BE2C (cell line): ENCODE data around the gene PTPRD.

Source experiments
- DNase-seq: peaks from one replicate; pipeline ENCODE4 v3.0.0-alpha.2; 2020
- H3K27me3 ChIP-seq: fragments of 250-450 bp; sonication (Bioruptor Pico); 2 replicates; pipeline ENCODE4 v1.5.1; 2020; ENCODE audit warnings: mild to moderate bottlenecking
- H3K36me3 ChIP-seq: fragments of 250-450 bp; sonication (Bioruptor Pico); 2 replicates; pipeline ENCODE4 v1.5.1; 2020; ENCODE audit warnings: mild to moderate bottlenecking
- H3K4me1 ChIP-seq: fragments of 250-450 bp; sonication (Bioruptor Pico); 2 replicates; pipeline ENCODE4 v1.5.1; 2020
- H3K4me3 ChIP-seq: 2 replicates; pipeline ENCODE4 v1.5.1; 2011; ENCODE audit warnings: low read depth, low read length
- H3K9me3 ChIP-seq: fragments of 250-450 bp; sonication (Bioruptor Pico); 2 replicates; pipeline ENCODE4 v1.5.1; 2020
- TF ChIP-seq, protein P1 (sequence below): IDR thresholded peaks from 2 replicates; pipeline ENCODE4 v1.5.1; 2012; ENCODE audit warnings: mild to moderate bottlenecking, low read depth, low read length

Gene PTPRD

GRCh38 chr9:8860086-8860485, 1752.7 kb downstream of the PTPRD start:
- DNase-seq, result no peak
- H3K36me3 ChIP-seq, result no peaks in the 10 kb centered on the region
- no peaks in the 10 kb centered on the region for H3K9me3 ChIP-seq
- TF ChIP-seq, protein P1, sequence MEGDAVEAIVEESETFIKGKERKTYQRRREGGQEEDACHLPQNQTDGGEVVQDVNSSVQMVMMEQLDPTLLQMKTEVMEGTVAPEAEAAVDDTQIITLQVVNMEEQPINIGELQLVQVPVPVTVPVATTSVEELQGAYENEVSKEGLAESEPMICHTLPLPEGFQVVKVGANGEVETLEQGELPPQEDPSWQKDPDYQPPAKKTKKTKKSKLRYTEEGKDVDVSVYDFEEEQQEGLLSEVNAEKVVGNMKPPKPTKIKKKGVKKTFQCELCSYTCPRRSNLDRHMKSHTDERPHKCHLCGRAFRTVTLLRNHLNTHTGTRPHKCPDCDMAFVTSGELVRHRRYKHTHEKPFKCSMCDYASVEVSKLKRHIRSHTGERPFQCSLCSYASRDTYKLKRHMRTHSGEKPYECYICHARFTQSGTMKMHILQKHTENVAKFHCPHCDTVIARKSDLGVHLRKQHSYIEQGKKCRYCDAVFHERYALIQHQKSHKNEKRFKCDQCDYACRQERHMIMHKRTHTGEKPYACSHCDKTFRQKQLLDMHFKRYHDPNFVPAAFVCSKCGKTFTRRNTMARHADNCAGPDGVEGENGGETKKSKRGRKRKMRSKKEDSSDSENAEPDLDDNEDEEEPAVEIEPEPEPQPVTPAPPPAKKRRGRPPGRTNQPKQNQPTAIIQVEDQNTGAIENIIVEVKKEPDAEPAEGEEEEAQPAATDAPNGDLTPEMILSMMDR, result no peak
- H3K4me3 ChIP-seq, result no peak overlapping the region
- H3K4me1 ChIP-seq, result no peaks in the 10 kb centered on the region
- H3K27me3 ChIP-seq, result peaks cover 38% of the 10 kb centered on the region

DNA sequence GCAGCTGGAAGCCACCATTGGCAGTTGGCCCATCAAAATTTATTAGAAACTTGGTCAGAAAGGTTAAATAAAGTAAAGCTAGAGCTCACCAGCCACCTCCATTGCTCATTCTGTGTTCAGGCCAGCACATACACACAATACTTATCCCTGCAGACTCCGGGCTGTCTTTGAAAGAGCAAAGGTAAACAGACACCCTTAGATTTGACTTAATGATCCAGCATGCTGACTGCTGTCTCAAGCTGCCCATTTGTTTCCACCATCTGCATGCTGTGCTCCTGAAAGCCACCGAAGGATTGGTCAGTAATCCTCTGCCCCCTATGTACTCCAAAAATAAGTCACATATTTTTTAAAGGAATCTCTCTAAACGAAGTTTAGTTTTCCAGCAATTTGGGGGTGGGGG, 1753.4 kb downstream of the PTPRD start:
- no peaks in the 10 kb centered on the region for H3K9me3 ChIP-seq
- no peak for DNase-seq
- TF ChIP-seq, protein P1, result no peak
- H3K27me3 ChIP-seq, result peaks cover 38% of the 10 kb centered on the region
- H3K4me1 ChIP-seq, result no peaks in the 10 kb centered on the region
- no peak overlapping the region for H3K4me3 ChIP-seq
- no peaks in the 10 kb centered on the region for H3K36me3 ChIP-seq

- DNase-seq, result no peak
- H3K9me3 ChIP-seq, result no peaks in the 10 kb centered on the region
- H3K27me3 ChIP-seq, result peaks cover 38% of the 10 kb centered on the region
- H3K36me3 ChIP-seq, result no peaks in the 10 kb centered on the region
- no peak overlapping the region for H3K4me3 ChIP-seq
- no peaks in the 10 kb centered on the region for H3K4me1 ChIP-seq
- TF ChIP-seq, protein P1, result no peak
These were observed 1754.1 kb downstream of the PTPRD start for GRCh38 chr9:8858596-8859161.

GRCh38 chr9:8857926-8858595, 1754.7 kb downstream of the PTPRD start:
- DNase-seq, result peak; percentile 15
- peak overlapping the region; percentile 26 for H3K4me3 ChIP-seq
- H3K36me3 ChIP-seq, result no peaks in the 10 kb centered on the region
- no peaks in the 10 kb centered on the region for H3K4me1 ChIP-seq
- no peaks in the 10 kb centered on the region for H3K9me3 ChIP-seq
- peaks cover 38% of the 10 kb centered on the region for H3K27me3 ChIP-seq
- TF ChIP-seq, protein P1, result no peak

GRCh38 chr9:8857068-8857925, 1755.5 kb downstream of the PTPRD start:
- peak; percentile 14 for DNase-seq
- TF ChIP-seq, protein P1, result no peak
- H3K36me3 ChIP-seq, result no peaks in the 10 kb centered on the region
- H3K4me3 ChIP-seq, result peak overlapping the region; percentile 26
- peaks cover 38% of the 10 kb centered on the region for H3K27me3 ChIP-seq
- no peaks in the 10 kb centered on the region for H3K9me3 ChIP-seq
- H3K4me1 ChIP-seq, result no peaks in the 10 kb centered on the region
